Measurements from ENCODE around the gene CEP19.

DNA sequence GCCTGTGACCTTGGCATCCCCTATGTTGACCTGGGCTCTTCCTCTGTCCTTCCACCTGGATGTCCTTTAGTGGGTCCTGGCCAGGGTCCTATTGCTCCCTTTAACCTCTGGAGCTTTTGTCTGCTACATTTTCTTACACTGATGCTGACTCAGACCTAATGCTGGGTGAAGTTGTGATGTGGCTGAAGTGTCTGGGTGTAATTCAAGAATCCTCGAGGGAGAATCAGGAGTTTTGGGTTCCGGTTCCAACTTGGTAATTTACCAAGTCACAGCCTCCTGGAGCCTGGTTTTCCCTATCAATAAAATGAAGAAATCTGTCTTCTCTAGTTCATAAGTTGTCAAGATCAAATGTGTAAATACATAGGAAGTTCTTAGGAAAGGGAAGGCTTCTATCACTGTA, 25.6 kb downstream of the CEP19 start:
- TF ChIP-seq, protein P1, sequence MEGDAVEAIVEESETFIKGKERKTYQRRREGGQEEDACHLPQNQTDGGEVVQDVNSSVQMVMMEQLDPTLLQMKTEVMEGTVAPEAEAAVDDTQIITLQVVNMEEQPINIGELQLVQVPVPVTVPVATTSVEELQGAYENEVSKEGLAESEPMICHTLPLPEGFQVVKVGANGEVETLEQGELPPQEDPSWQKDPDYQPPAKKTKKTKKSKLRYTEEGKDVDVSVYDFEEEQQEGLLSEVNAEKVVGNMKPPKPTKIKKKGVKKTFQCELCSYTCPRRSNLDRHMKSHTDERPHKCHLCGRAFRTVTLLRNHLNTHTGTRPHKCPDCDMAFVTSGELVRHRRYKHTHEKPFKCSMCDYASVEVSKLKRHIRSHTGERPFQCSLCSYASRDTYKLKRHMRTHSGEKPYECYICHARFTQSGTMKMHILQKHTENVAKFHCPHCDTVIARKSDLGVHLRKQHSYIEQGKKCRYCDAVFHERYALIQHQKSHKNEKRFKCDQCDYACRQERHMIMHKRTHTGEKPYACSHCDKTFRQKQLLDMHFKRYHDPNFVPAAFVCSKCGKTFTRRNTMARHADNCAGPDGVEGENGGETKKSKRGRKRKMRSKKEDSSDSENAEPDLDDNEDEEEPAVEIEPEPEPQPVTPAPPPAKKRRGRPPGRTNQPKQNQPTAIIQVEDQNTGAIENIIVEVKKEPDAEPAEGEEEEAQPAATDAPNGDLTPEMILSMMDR (IDR thresholded peaks at IDR 0.05; ENCODE audit: poor library complexity, severe bottlenecking) = no peak
- TF ChIP-seq EP300 (conservative IDR thresholded peaks at IDR 0.05; ENCODE audit: poor library complexity, severe bottlenecking) (no peak), EZH2 (IDR thresholded peaks at IDR 0.05; ENCODE audit: borderline replicate concordance, insufficient read depth, low read length, poor library complexity, severe bottlenecking) (no peak), RAD21 (conservative IDR thresholded peaks at IDR 0.05) (no peak), TAF1 (IDR thresholded peaks at IDR 0.05; ENCODE audit: low read depth) (no peak), POLR2AphosphoS5 (IDR thresholded peaks at IDR 0.05) (no peak), MXI1 (conservative IDR thresholded peaks at IDR 0.05; ENCODE audit: poor library complexity, severe bottlenecking) (no peak), SMC3 (conservative IDR thresholded peaks at IDR 0.05; ENCODE audit: poor library complexity) (no peak)
- TF ChIP-seq, protein P2, sequence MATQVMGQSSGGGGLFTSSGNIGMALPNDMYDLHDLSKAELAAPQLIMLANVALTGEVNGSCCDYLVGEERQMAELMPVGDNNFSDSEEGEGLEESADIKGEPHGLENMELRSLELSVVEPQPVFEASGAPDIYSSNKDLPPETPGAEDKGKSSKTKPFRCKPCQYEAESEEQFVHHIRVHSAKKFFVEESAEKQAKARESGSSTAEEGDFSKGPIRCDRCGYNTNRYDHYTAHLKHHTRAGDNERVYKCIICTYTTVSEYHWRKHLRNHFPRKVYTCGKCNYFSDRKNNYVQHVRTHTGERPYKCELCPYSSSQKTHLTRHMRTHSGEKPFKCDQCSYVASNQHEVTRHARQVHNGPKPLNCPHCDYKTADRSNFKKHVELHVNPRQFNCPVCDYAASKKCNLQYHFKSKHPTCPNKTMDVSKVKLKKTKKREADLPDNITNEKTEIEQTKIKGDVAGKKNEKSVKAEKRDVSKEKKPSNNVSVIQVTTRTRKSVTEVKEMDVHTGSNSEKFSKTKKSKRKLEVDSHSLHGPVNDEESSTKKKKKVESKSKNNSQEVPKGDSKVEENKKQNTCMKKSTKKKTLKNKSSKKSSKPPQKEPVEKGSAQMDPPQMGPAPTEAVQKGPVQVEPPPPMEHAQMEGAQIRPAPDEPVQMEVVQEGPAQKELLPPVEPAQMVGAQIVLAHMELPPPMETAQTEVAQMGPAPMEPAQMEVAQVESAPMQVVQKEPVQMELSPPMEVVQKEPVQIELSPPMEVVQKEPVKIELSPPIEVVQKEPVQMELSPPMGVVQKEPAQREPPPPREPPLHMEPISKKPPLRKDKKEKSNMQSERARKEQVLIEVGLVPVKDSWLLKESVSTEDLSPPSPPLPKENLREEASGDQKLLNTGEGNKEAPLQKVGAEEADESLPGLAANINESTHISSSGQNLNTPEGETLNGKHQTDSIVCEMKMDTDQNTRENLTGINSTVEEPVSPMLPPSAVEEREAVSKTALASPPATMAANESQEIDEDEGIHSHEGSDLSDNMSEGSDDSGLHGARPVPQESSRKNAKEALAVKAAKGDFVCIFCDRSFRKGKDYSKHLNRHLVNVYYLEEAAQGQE (IDR thresholded peaks at IDR 0.05; ENCODE audit: borderline replicate concordance) = no peak

Data from neural cell (in vitro differentiated cells).